Mesendoderm (in vitro differentiated cells): ENCODE results near the gene MTCP1.

Experiments used
- DNase-seq: peaks from one replicate; pipeline ENCODE4 v3.0.0; 2013
- H2AK5ac ChIP-seq: 2 replicates; pipeline ENCODE4 v1.6.1; 2013; ENCODE audit warnings: low read length, inconsistent platforms
- H2BK120ac ChIP-seq: 2 replicates; pipeline ENCODE4 v1.6.1; 2013; ENCODE audit warnings: low read depth, mild to moderate bottlenecking, low read length, moderate library complexity, mixed read lengths
- H2BK15ac ChIP-seq: replicated peaks from 2 replicates; pipeline ENCODE4 v1.6.1; 2013; ENCODE audit warnings: low read depth, mild to moderate bottlenecking, moderate library complexity
- H2BK5ac ChIP-seq: 2 replicates; pipeline ENCODE4 v1.6.1; 2013; ENCODE audit warnings: low read length, inconsistent platforms
- H3K18ac ChIP-seq: 2 replicates; pipeline ENCODE4 v1.6.1; 2013; ENCODE audit warnings: mild to moderate bottlenecking, low read length, mixed read lengths
- H3K23ac ChIP-seq: one replicate; pipeline ENCODE4 v1.6.1; 2013; ENCODE audit warnings: low read length
- H3K27ac ChIP-seq: 2 replicates; pipeline ENCODE4 v1.5.1; 2013; ENCODE audit warnings: low read depth, mild to moderate bottlenecking, inconsistent platforms, low read length, moderate library complexity
- H3K27me3 ChIP-seq: 2 replicates; pipeline ENCODE4 v1.6.1; 2013; ENCODE audit warnings: low read length, control low read depth, mild to moderate bottlenecking, inconsistent platforms; ENCODE audit not compliant: insufficient read depth, poor library complexity
- H3K36me3 ChIP-seq: 2 replicates; pipeline ENCODE4 v1.6.1; 2013; ENCODE audit warnings: low read length, inconsistent platforms; ENCODE audit not compliant: control insufficient read depth, insufficient read depth
- H3K4ac ChIP-seq: one replicate; pipeline ENCODE4 v1.6.1; 2013; ENCODE audit warnings: low read depth, mild to moderate bottlenecking, low read length, moderate library complexity
- H3K4me1 ChIP-seq: 2 replicates; pipeline ENCODE4 v1.6.1; 2013; ENCODE audit warnings: low read depth, low read length, inconsistent platforms; ENCODE audit not compliant: control insufficient read depth
- H3K4me2 ChIP-seq: 2 replicates; pipeline ENCODE4 v1.6.1; 2013; ENCODE audit warnings: low read length
- H3K4me3 ChIP-seq: 2 replicates; pipeline ENCODE4 v1.5.1; 2013; ENCODE audit warnings: mild to moderate bottlenecking, low read length
- H3K56ac ChIP-seq: one replicate; pipeline ENCODE4 v1.6.1; 2013; ENCODE audit warnings: low read length
- H3K79me1 ChIP-seq: 2 replicates; pipeline ENCODE4 v1.6.1; 2013; ENCODE audit warnings: low read length, inconsistent platforms
- H3K79me2 ChIP-seq: 2 replicates; pipeline ENCODE4 v1.6.1; 2013; ENCODE audit warnings: mild to moderate bottlenecking, low read length; ENCODE audit not compliant: control insufficient read depth, insufficient read depth
- H3K9ac ChIP-seq: 2 replicates; pipeline ENCODE4 v1.6.1; 2013; ENCODE audit warnings: low read length, inconsistent platforms
- H4K5ac ChIP-seq: one replicate; pipeline ENCODE4 v1.6.1; 2013; ENCODE audit warnings: low read length
- H4K8ac ChIP-seq: one replicate; pipeline ENCODE4 v1.6.1; 2013; ENCODE audit warnings: low read depth, mild to moderate bottlenecking, control low read depth, low read length, moderate library complexity
- WGBS: extraction: QIAGEN DNeasy Blood & Tissue Kit; methylation state at CpG from one replicate; pipeline ENCODE4 v1.1.7; 2013; ENCODE audit warnings: low lambda C conversion rate, missing lambda C conversion rate; ENCODE audit not compliant: insufficient coverage; ENCODE audit errors: extremely low coverage; 5-methylcytosine and 5-hydroxymethylcytosine counted together

Gene MTCP1

DNA sequence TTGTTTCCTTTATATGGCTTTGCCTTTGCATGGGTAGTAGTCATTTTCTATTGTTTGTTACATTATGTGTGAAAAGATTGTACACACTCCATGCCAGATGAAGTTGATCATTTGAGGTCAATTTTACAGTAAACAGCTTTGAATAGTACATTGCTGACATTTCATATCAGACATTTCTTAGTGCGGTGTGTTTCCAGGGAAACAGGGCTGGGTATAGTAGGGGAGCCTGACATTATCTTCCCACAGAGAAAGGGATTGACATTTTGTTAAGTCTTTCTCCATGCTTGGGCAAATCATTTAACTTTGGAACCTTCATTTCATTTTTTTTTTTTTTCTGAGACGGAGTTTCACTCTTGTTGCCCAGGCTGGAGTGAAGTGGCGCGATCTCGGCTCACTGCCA, 39.3 kb downstream of the MTCP1 start:
- Histone ChIP-seq H3K4me2 (no peak overlapping the region), H2AK5ac (no peak overlapping the region), H3K79me2 (peaks cover 5% of the 10 kb centered on the region), H3K27me3 (no peaks in the 10 kb centered on the region), H4K5ac (no peak overlapping the region), H2BK120ac (no peak overlapping the region), H4K8ac (no peak overlapping the region), H3K4me3 (no peak overlapping the region), H3K4ac (no peak overlapping the region), H3K9ac (no peak overlapping the region), H3K56ac (no peak overlapping the region), H3K23ac (no peak overlapping the region), H3K4me1 (no peaks in the 10 kb centered on the region), H2BK15ac (no peak overlapping the region), H2BK5ac (no peak overlapping the region), H3K36me3 (no peaks in the 10 kb centered on the region), H3K27ac (no peak overlapping the region), H3K18ac (no peak overlapping the region), H3K79me1 (no peaks in the 10 kb centered on the region)
- DNase-seq = no peak
- no CpG with 5 or more reads among the region's 5 CpGs for WGBS

DNA sequence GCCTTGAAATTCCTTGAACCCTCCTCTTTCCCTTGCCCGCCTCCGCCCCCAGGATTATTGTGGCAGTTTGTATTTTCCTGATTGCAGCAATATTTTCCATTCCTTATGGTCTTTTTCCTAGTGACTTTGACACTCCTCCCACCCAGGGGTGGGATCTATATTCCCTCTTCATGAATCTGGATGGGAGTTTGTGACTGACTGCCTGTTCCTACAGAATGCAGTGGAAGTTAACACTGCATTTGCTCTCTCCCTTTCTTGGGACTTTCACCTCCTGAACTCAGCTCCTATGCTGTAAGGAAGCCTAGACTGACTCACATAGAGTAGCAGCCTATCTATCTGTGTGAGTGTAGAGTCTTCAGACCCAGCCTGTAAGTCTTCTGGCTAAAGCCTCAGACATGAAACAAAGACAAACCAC, 42.1 kb downstream of the MTCP1 start:
- H2BK5ac ChIP-seq = no peak overlapping the region
- H3K4me3 ChIP-seq = no peak overlapping the region
- WGBS = no CpG with 5 or more reads among the region's 2 CpGs
- no peak overlapping the region for H3K27ac ChIP-seq
- no peak overlapping the region for H2AK5ac ChIP-seq
- H3K79me2 ChIP-seq = peaks cover 5% of the 10 kb centered on the region
- no peak overlapping the region for H2BK15ac ChIP-seq
- H3K79me1 ChIP-seq = no peaks in the 10 kb centered on the region
- no peak overlapping the region for H3K4ac ChIP-seq
- H2BK120ac ChIP-seq = no peak overlapping the region
- H3K23ac ChIP-seq = no peak overlapping the region
- peak; percentile 17 for DNase-seq
- H3K4me2 ChIP-seq = no peak overlapping the region
- no peak overlapping the region for H3K56ac ChIP-seq
- H3K4me1 ChIP-seq = no peaks in the 10 kb centered on the region
- H3K18ac ChIP-seq = no peak overlapping the region
- H3K9ac ChIP-seq = no peak overlapping the region
- H4K5ac ChIP-seq = no peak overlapping the region
- no peaks in the 10 kb centered on the region for H3K27me3 ChIP-seq
- H3K36me3 ChIP-seq = no peaks in the 10 kb centered on the region
- H4K8ac ChIP-seq = no peak overlapping the region

DNA sequence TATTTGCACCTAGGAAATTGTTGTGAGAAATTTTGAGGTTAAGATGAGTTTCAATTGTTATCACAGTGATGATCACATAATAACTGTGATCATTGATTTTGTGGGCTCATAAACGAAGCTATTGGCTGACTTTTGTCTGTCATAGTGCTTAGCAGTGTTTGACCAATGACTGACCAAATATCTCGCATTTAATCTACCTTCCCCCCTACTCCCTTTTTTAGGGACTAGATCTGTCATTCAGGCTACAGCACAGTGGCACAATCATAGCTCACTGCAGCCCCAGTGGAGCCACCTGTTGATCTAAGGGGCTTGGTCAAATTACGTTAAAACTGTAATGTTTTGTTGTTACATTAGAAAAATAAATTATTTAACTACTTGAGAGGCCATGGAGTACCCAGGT, 42.8 kb downstream of the MTCP1 start:
- Histone ChIP-seq H2BK5ac (no peak overlapping the region), H3K79me2 (peaks cover 5% of the 10 kb centered on the region), H3K4me1 (no peaks in the 10 kb centered on the region), H3K4me3 (no peak overlapping the region), H4K8ac (no peak overlapping the region), H3K27me3 (no peaks in the 10 kb centered on the region), H3K18ac (no peak overlapping the region), H3K4me2 (no peak overlapping the region), H2BK120ac (no peak overlapping the region), H3K9ac (no peak overlapping the region), H3K4ac (no peak overlapping the region), H4K5ac (no peak overlapping the region), H3K27ac (no peak overlapping the region), H2AK5ac (no peak overlapping the region), H3K79me1 (no peaks in the 10 kb centered on the region), H2BK15ac (no peak overlapping the region), H3K36me3 (no peaks in the 10 kb centered on the region), H3K23ac (no peak overlapping the region), H3K56ac (peak overlapping the region; percentile 25)
- no CpG with 5 or more reads among the region's 3 CpGs for WGBS
- DNase-seq = peak; percentile 7

DNA sequence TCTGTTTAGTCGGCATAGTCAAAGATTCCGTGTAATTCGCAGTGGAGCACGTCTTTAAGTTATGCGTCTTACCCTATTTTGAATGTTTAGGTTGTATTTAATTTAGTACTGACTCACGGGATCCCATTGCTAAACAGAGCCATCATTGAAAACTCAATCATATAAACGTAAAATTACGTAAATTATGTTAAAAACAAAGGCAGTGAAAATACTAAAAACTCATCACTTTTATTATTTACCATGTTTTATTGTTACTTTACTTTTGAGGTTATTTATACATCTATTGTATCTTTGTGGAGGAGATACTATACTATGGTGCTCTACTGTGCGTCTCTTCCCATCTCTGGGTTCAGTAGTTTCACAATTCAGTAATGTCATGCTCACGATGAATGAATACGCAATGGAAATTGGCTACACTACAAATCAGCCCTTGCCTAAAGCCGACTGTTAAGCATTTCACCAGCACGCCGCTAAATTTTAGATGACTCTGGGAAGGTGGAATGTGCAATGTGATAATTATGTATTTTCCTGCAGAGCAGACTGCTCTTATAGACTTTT, 43.3 kb downstream of the MTCP1 start:
- Histone ChIP-seq H3K79me1 (no peaks in the 10 kb centered on the region), H3K4me3 (peak overlapping the region; percentile 74), H2BK5ac (no peak overlapping the region), H2BK120ac (no peak overlapping the region), H3K4me2 (peak overlapping the region; percentile 57), H2BK15ac (no peak overlapping the region), H3K23ac (no peak overlapping the region), H3K79me2 (peaks cover 5% of the 10 kb centered on the region), H3K18ac (peak overlapping the region; percentile 80), H3K27ac (peak overlapping the region; percentile 87), H4K8ac (no peak overlapping the region), H4K5ac (no peak overlapping the region), H3K56ac (peak overlapping the region; percentile 81), H3K4me1 (no peaks in the 10 kb centered on the region), H2AK5ac (no peak overlapping the region), H3K27me3 (no peaks in the 10 kb centered on the region), H3K36me3 (no peaks in the 10 kb centered on the region), H3K4ac (no peak overlapping the region), H3K9ac (peak overlapping the region; percentile 79)
- WGBS = no CpG with 5 or more reads among the region's 14 CpGs
- peak; percentile 4 for DNase-seq

DNA sequence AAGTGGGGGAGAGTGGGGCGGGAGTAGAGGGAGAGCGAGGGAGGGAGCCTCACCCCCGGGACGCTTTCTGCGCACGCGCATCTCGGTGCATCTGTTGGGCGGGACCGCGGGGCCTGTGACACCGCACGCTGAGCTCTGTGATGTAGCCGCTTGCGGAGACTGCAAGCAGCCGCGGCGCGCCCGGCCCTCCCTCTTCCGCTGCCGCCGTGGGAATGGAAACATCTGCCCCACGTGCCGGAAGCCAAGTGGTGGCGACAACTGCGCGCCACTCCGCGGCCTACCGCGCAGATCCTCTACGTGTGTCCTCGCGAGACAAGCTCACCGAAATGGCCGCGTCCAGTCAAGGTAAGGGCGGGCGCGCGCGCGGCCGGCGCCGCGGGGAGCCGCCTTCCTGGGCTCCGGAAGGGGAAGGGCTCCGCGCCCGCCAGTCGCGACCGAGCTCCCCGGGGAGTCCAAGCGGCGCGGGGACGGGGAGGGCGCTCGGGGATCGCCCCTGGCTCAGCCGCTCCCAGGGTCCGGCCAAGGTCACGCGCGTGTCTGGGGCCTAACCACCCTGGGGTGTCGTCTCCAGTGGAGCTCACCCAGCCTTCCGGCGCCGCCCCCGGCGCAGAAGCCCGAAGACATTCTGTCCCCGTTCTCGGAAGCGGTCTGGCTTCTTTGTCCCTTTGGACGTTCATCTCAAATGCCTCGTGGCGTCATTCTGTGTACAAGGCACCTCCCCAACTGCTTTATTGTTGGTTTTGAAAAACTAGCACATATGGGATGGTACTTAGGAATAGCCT, 44.0 kb downstream of the MTCP1 start, which contains the start of gene FUNDC2:
FUNDC2 (plus strand) TSS at position 118 of the 782 bp plus-strand sequence; CDS start at position 213, 95 bp downstream.
- no peaks in the 10 kb centered on the region for H3K36me3 ChIP-seq
- H2BK5ac ChIP-seq = no peak within 1 kb of the TSS
- peak; percentile 93 for DNase-seq
- peaks cover 5% of the 10 kb centered on the region for H3K79me2 ChIP-seq
- peak within 1 kb of the TSS; percentile 87 for H3K27ac ChIP-seq
- H2AK5ac ChIP-seq = no peak within 1 kb of the TSS
- no peak within 1 kb of the TSS for H3K23ac ChIP-seq
- H3K79me1 ChIP-seq = no peaks in the 10 kb centered on the region
- peak within 1 kb of the TSS; percentile 74 for H3K4me3 ChIP-seq
- WGBS = no CpG with 5 or more reads among the region's 82 CpGs
- no peaks in the 10 kb centered on the region for H3K27me3 ChIP-seq
- H4K5ac ChIP-seq = no peak within 1 kb of the TSS
- peak within 1 kb of the TSS; percentile 57 for H3K4me2 ChIP-seq
- no peak within 1 kb of the TSS for H2BK15ac ChIP-seq
- H3K4me1 ChIP-seq = no peaks in the 10 kb centered on the region
- H4K8ac ChIP-seq = no peak within 1 kb of the TSS
- H2BK120ac ChIP-seq = peak within 1 kb of the TSS; percentile 0
- peak within 1 kb of the TSS; percentile 79 for H3K9ac ChIP-seq
- peak within 1 kb of the TSS; percentile 81 for H3K56ac ChIP-seq
- no peak within 1 kb of the TSS for H3K4ac ChIP-seq
- H3K18ac ChIP-seq = peak within 1 kb of the TSS; percentile 80
